RPMI7951 (cell line): ENCODE results near the gene DMAC2. TPM values are rescaled to one million over a fixed set of nuclear protein-coding genes. Genes with fewer than 3 reads are reported as not detected.
A peak's percentile ranks its signal among the peaks of the same experiment; 100 is the strongest.
"Not testable (repeated sequence)": the region's sequence is repeated elsewhere in the genome, so short reads cannot be mapped to it uniquely, and the experiment has no call there.

Experiments
- DNase-seq: peaks from one replicate; pipeline ENCODE4 v3.0.0-alpha.2; 2012; ENCODE audit warnings: low read depth
- total RNA-seq: library from RNA; depleted of rRNA; stranded (reverse); fragments of >200 nt; shearing (Covaris generic); gene quantifications from 2 replicates; pipeline ENCODE4 v1.2.3, GENCODE V29; 2014; rRNA removed

Gene DMAC2
- total RNA-seq: 66.4 and 66.9 TPM in 2 replicates

DNA sequence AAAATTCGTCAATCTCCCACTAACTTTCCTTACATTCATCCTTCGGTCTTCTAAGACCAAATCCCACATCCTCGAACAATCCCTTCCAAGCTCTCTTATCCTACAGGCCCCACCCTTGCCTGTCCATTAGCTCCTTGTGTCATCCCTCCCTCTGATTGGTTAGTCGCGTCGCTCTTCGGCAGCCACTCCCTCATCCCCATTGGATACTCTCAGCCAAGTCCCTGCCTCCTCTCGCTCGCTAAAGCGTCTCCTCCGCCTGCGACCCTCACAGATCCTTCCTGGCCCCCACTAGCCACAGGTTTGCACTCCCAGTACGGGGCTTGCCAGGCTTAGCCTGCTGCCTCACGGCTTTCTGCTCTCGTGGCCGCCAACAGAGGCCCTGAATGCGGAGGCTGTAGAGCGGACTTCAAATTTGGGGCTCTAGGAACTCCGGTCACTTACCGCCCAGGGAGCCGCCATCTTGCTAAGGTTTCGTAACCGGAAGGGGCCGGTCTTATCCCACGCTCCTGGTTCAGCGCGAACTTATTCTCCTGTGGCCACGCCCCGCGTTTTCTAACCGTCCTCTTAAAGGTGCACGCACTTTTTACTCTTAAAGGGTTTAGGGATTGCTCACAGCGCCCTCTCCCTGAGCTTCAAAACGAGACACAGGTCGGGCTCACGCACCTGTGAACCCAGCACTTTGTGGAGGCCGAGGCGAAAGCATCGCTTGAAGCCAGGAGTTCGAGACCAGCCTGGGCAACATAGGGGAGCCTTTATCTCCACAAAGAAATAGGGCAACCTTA is at the start of gene DMAC2:
Gene DMAC2 (minus strand): TSS at position 472 of the 782 bp plus-strand sequence. CDS start 13 bp downstream, at position 459.
- DNase-seq: peak; percentile 98

DNA sequence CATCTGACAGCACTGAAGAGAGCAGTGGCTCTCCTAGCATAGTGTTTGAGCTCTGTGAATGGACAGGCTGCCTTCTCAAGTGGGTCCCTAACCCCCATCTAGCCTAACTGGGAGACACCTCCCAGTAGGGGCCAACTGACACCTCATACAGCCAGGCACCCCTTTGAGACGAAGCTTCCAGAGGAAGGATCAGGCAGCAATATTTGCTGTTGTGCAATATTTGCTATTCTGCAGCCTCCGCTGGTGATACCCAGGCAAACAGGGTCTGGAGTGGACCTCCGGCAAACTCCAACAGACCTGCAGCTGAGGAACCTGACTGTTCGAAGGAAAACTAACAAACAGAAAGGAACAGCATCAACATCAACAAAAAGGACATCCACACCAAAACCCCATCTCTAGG is 47.2 kb upstream of the DMAC2 start:
- DNase-seq: not testable (repeated sequence)

GRCh38 chr19:41484822-41485221 is 45.1 kb upstream of the DMAC2 start:
- DNase-seq: no peak

DNA sequence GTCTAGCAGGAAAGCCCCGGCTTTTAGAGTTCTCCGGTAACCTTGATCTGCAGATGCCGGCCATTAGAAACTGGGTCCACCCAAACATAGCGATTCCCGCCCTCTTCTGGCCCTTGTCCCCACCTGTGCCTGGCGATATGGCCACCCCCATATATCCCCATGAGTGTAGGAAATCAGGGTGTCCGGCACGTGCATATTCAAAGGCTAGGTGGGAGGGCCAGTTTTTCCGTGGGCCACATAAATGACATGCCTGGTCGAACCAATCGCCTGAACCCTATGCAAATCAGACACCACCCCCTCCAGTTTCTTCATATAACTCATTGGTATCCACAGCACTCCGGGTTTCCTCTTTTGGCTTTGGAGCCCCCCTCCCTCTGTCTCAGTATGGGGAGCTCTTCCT is 40.6 kb upstream of the DMAC2 start:
- no peak for DNase-seq

DNA sequence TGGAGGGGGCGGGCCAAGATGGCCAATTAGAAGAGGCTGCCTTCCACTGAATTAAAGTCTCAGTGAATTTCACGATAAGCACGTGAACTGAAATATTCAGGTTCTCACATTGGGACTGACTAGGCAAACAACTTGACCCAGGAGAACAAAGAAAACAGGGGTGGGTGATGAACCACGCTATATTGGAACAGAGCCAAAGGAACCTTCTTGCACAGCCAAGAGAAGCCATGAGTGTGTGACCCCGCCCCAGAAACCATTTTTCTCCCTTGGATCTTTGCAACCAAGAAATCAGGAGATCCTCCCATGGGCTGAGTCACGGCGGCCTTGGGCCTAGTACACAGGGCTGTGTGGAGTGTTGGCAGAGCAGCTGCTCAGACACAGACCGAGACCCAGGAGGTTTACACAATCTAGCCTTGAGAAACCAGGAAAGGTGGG is 40.1 kb upstream of the DMAC2 start:
- DNase-seq: peak; percentile 30

- DNase-seq: no peak
Measured at GRCh38 chr19:41478875-41479756, 39.4 kb upstream of the DMAC2 start.

DNA sequence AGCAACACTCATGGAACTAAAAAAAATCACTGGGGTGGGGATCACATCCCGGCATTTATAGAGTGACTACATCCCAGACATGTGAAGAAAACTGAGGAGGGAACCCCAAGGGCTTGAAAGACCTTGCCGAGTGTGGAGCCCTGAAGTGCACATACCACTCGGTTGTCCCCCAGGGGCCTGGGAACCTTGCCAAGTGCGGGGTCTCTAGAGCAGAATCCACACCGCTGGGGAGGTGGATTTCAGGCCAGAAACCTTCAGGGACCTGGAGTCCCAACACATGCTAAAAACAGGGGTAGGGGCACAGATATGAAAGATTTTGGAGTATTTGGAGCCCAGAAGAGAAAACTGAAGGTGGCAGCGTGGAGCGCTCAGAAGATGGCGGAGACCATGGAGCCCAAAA is 38.5 kb upstream of the DMAC2 start:
- no peak for DNase-seq

GRCh38 chr19:41476583-41476982 is 36.9 kb upstream of the DMAC2 start:
- DNase-seq: no peak

DNA sequence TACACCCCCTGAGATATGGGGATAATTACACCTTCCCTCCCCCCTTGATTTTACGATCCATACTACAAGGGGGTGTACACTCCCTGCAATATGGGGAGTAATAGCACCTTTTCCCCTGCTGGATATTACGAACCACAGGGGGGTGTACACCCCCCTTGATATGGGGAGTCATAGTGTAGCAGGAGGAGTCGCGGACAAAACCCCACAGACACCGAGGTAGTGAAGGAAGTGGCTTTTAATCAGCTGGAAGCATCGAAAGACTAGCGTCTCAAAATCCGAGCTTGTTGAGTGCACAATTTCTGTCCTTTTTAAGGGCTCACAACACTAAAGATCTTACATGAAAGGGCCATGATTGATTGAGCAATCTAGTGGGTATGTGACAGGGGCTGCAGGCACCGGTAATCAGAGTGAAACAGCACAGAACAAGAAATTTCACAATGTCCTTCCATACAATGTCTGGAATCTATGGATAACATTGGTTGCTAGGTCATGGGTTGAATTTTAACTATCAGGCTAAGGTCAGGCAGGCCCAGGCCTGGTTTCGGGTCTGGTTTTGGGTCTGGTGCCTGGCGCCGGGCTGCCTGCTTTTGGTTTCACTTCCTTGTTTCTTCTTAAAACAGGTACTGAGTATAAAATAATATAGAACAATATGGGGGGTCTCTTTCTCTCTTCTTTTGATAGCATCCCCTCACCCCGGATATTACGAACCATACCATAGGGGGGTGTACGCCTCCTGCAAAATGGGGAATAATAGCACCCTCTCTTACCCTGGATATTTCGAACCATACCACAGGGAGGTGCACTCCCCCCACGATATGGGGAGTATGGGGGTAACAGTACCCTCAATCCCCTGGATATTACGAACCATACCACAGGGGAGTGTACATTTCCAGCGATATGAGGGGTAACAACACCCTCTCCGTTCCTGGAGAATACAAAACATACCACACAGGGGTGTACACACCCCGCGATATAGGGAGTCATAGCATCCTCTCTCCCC is 23.8 kb upstream of the DMAC2 start:
- not testable (repeated sequence) for DNase-seq

DNA sequence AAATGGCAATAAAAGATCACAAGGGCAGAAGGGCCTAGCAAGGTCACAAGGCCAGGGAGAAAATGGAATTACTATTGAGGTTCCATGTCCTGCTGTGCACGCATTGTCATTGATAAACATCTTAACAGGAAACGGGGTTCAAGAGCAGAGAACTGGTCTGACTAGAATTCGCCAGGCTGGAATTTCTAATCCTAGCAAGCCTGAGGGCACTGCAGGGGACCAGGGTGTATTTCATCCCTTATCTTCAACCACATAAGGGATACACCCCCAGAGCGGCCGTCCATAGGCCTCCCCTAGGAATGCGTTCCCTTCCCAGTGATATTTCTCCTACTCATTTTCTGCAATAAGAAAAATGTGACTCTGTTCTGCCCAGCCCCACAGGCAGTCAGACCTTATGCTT is 22.8 kb upstream of the DMAC2 start:
- DNase-seq: no peak

- DNase-seq: no peak
Measured at GRCh38 chr19:41457241-41457640, 17.5 kb upstream of the DMAC2 start.

DNA sequence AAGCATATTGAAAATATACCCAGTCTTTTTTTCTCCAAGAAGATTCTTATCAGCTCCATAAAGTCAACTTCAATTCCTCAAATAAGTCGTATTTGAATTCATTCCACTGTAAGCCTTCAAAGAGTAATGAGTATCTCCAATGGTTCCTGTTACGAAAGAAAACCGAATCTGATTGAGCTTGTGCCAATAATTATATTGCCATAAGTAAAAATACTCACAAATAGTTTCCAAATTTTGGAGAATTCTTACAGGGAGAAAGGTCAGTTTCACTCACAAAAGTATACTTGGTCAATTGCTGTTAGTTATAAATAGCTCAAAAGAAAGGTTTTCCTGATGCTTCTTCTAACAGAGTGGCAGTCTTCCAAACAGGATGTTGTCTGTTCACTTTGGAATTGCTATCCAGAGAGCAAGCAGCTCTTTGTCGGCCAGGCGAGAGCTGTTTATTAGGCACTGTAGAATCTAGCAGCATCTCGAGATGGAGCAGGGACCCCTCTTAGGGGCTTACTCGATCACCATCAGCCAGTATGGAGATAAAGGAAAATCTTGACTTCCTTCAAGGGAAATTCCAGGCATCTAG is 16.7 kb upstream of the DMAC2 start:
- peak; percentile 25 for DNase-seq

DNA sequence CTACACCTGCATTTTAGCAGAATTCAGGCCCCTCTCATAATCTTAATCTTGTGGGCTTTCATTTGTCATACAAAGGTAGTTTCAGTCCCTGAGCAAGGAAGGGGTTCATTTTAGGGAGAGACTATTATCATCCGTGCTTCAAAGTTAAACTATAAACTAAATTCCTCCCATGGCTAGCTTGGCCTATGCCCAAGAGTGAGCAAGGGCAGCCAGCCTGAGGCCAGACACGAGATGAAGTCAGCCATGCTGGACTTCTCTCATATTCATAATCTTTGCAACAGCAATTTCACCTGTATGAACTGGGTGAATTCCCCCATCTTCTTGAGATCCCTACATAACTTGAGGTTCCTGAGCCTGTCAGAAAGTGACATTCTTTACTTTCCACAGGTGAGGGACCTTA is 16.2 kb upstream of the DMAC2 start:
- DNase-seq: no peak

GRCh38 chr19:41452584-41453275 is 13.0 kb upstream of the DMAC2 start:
- no peak for DNase-seq

GRCh38 chr19:41449865-41450178 is 10.1 kb upstream of the DMAC2 start:
- no peak for DNase-seq

DNA sequence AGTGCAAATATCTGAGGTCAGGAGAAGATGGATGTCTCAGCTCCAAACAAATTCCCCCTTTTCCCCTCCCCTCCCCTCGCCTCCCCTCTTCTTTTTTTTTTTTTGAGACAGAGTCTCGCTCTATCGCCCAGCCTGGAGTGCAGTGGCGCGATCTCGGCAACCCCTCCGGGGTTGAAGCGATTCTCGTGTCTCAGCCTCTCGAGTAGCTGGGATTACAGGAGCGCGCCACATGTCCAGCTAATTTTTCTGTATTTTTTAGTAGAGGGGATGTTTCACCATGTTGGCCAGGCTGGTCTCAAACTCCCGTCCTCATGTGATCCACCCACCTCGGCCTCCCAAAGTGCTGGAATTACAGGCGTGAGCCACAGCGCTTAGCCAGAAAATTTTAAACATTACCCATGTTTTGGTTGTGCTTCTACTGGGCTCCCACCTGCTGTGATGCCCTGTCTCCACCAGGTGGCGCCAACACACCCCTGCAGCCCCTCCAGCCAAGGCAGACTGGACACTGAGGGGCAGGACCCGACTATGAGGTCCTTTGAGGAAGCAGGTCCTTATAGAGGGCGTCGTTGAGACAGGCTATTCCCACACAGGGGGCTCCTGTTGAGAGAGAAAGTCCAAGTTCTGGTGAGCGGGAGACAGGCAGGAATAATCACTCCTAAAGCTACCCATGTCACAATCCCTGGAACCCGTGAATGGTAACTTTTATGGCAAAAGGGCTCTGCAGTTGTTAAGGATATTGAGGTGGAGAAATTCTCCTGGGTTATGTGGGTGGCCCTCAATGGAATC is 9.6 kb upstream of the DMAC2 start:
- DNase-seq: peak; percentile 67

DNA sequence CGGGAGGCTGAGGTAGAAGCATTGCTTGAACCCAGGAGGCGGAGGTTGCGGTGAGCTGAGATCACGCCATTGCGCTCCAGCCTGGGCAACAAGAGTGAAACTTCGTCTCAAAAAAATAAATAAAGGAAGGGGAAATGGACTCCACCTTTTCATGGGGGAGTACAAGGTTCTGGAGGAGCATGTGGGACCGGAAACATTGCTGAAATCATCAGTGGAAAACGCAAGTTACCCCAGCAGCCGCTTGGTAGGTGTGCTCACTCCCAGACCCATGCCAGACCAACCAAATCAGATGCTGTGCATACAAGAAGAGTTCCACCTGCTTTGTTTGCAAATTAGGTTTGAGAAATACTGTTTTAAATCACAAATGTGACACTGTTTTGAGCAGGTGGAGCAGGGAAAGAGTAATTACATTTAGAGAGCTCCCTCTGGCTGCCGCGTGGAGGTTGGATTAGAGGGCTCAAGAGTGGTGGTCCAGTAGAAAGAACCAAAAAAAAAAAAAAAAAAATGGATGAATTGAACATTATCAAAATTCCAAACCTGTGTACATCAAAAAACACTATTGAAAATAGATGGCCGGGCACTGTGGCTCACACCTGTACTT is 8.1 kb upstream of the DMAC2 start:
- DNase-seq: no peak

DNA sequence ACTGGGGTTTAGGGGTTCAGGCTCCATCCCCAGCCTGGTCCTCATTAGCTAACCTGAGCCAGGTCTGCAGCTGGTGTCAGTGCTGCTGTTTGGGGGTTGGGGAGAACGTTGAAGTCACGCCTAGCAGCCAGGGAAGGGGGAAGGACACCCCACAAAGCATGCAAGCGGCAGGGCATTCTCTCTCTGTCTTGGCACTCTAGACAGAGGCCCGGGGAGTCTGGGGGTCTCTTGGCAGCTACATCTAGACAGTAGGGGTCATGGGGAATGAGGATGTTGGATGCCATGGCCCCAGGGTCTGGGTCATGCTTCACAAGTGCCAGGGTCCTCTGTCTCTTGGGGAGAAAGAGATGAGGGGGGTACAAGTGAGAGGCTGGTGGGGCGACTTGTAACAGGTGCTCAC is 5.9 kb upstream of the DMAC2 start:
- no peak for DNase-seq

- DNase-seq: no peak
Measured at GRCh38 chr19:41443813-41444455, 4.2 kb upstream of the DMAC2 start.
